Vagina (tissue), 2 donors: ENCODE measurements around the gene PCNX4. TPM values are rescaled to one million over a fixed set of nuclear protein-coding genes. Genes with fewer than 3 reads are reported as not detected.

Experiments used
- DNase-seq, 2 donors: peaks; one replicate each; pipeline ENCODE4 v3.0.0-alpha.2; 2017; ENCODE audit errors: extremely low spot score in 2 of 2
- H3K27ac ChIP-seq: fragments of 200-600 bp; sonication (generic); one replicate; pipeline ENCODE4 v1.5.1; 2019
- H3K27me3 ChIP-seq: fragments of 200-600 bp; sonication (generic); one replicate; pipeline ENCODE4 v1.5.1; 2019
- H3K36me3 ChIP-seq, 2 donors: fragments of 200-600 bp; sonication (generic); one replicate each; pipeline ENCODE4 v1.5.1; 2017 to 2019
- H3K4me1 ChIP-seq: fragments of 200-600 bp; sonication (generic); one replicate; pipeline ENCODE4 v1.5.1; 2019
- H3K4me3 ChIP-seq, 2 donors: fragments of 200-600 bp; sonication (generic); 1 replicate in 1 of 2; 2 replicates in 1 of 2; pipeline ENCODE4 v1.5.1; 2016 to 2019
- H3K9me3 ChIP-seq: fragments of 200-600 bp; sonication (generic); one replicate; pipeline ENCODE4 v1.5.1; 2019
- CTCF ChIP-seq, 3 experiments: fragments of 450-650 bp in 2 of 3; fragments of 200-600 bp in 1 of 3; sonication (generic) in 1 of 3; IDR thresholded peaks; one replicate each; pipeline ENCODE4 v1.5.1; 2017 to 2019; ENCODE audit warnings: antibody characterized with exemption in 3 of 3, mild to moderate bottlenecking in 2 of 3, moderate library complexity in 2 of 3
- POLR2A ChIP-seq, 2 donors: fragments of 450-650 bp; IDR thresholded peaks; one replicate each; pipeline ENCODE4 v1.6.1; 2017; ENCODE audit warnings: antibody characterized with exemption in 2 of 2, mild to moderate bottlenecking in 2 of 2, moderate library complexity in 2 of 2
- POLR2AphosphoS5 ChIP-seq, 2 donors: sonication (generic); formaldehyde crosslinking; IDR thresholded peaks; one replicate each; pipeline ENCODE4 v1.9.0; 2017; ENCODE audit warnings: antibody characterized with exemption in 2 of 2, mild to moderate bottlenecking in 2 of 2, low read depth in 1 of 2; ENCODE audit not compliant: insufficient read depth in 1 of 2
- intact Hi-C: fragments of 100-400 bp; cut with DNase I; formaldehyde crosslinking; loops from one replicate; pipeline ENCODE4 v1.15.1; 2023
- total RNA-seq: library from RNA; depleted of rRNA; stranded (reverse); fragments of >200 nt; gene quantifications from one replicate; pipeline ENCODE4 v1.2.3, GENCODE V29; 2016

The PCNX4 gene
- total RNA-seq, 1 donor from 2014 or later = 51.6 TPM

DNA sequence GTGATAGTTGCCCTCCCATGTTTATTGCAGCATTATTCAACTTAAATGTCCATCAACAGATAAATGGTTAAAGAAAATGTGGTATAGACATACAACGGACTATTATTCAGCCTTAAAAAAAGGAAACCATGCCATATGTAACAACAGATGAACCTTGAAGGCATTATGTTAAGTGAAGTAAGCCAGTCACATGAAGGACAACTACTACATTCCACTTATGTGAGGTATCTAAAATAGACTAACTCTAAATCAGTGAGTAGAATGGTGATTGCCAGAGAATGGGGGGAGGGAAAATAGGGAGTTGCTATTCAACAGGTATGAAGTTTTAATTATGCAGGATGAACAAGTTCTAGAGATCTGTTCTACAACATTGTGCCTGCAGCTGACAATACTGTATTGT lies 10.1 kb downstream of the PCNX4 start:
- no peak overlapping the region for H3K27ac ChIP-seq
- H3K9me3 ChIP-seq = no peaks in the 10 kb centered on the region
- TF ChIP-seq POLR2AphosphoS5 (IDR thresholded peaks at IDR 0.05; ENCODE audit: insufficient read depth in 1 of 2, low read depth in 1 of 2) (no peak), CTCF (IDR thresholded peaks at IDR 0.05) (no peak), POLR2A (IDR thresholded peaks at IDR 0.05) (no peak)
- H3K4me3 ChIP-seq = no peak overlapping the region
- H3K4me1 ChIP-seq = peaks cover 21% of the 10 kb centered on the region
- H3K36me3 ChIP-seq = no peaks in the 10 kb centered on the region
- H3K27me3 ChIP-seq = no peaks in the 10 kb centered on the region
- DNase-seq = no peak
- intact Hi-C loops = no loop called here

DNA sequence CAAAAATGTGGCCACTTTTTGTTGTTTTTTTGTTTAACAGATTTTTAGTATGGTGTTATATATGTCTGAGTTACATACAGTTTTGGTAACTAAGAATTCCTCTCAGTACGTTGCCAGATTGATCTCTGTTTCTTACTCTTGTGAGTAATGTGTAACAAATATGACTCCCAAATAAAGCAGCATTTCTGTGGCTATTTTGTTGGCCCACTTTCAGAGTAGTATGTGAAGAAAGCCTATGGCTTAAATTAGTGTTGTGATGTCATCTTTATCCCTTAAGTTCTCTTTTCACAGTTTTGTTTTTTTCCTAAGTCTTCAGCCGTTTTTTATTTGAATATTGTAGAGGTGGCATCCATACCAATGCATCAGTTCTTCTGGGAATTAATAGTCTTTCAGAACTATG lies 10.7 kb downstream of the PCNX4 start:
- DNase-seq = no peak
- no peaks in the 10 kb centered on the region for H3K9me3 ChIP-seq
- TF ChIP-seq POLR2AphosphoS5 (IDR thresholded peaks at IDR 0.05; ENCODE audit: insufficient read depth in 1 of 2, low read depth in 1 of 2) = no peak
- no peak for TF ChIP-seq CTCF (IDR thresholded peaks at IDR 0.05)
- TF ChIP-seq POLR2A (IDR thresholded peaks at IDR 0.05) = no peak
- no peaks in the 10 kb centered on the region for H3K36me3 ChIP-seq
- H3K4me1 ChIP-seq = peaks cover 18% of the 10 kb centered on the region
- intact Hi-C loops = no loop called here
- no peak overlapping the region for H3K27ac ChIP-seq
- no peak overlapping the region for H3K4me3 ChIP-seq
- no peaks in the 10 kb centered on the region for H3K27me3 ChIP-seq

DNA sequence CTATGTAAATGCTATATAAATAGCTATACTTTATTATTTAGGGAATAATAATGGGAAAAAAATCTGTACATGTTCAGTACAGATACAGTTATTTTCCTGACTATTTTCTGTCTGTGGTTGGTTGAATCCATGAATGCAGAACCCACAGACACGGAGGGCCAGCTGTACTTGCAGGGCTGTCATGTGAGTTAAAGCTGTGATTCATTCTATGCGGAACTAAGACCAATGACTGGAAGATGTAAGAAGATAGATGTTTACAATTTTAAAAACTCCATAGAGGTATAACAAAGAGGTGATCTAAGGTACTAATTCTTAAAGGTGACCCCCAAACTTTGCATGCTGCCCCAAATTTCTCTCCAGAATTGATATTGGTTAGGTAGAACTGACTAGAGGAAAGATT lies 14.6 kb downstream of the PCNX4 start:
- no peak for TF ChIP-seq POLR2A (IDR thresholded peaks at IDR 0.05)
- no peak for TF ChIP-seq CTCF (IDR thresholded peaks at IDR 0.05)
- no peak for TF ChIP-seq POLR2AphosphoS5 (IDR thresholded peaks at IDR 0.05; ENCODE audit: insufficient read depth in 1 of 2, low read depth in 1 of 2)
- no peaks in the 10 kb centered on the region for H3K9me3 ChIP-seq
- no peak overlapping the region for H3K27ac ChIP-seq
- intact Hi-C loops = no loop called here
- H3K36me3 ChIP-seq = no peaks in the 10 kb centered on the region
- no peaks in the 10 kb centered on the region for H3K27me3 ChIP-seq
- DNase-seq = no peak
- H3K4me3 ChIP-seq = no peak overlapping the region
- peaks cover 17% of the 10 kb centered on the region for H3K4me1 ChIP-seq

GRCh38 chr14:60107477-60107876 lies 15.8 kb downstream of the PCNX4 start:
- DNase-seq = no peak
- Histone ChIP-seq H3K36me3 (no peaks in the 10 kb centered on the region), H3K27ac (no peak overlapping the region), H3K27me3 (no peaks in the 10 kb centered on the region), H3K9me3 (no peaks in the 10 kb centered on the region), H3K4me3 (no peak overlapping the region), H3K4me1 (peaks cover 9% of the 10 kb centered on the region)
- TF ChIP-seq CTCF (IDR thresholded peaks at IDR 0.05) (no peak), POLR2AphosphoS5 (IDR thresholded peaks at IDR 0.05; ENCODE audit: insufficient read depth in 1 of 2, low read depth in 1 of 2) (no peak), POLR2A (IDR thresholded peaks at IDR 0.05) (no peak)
- intact Hi-C loops = no loop called here

DNA sequence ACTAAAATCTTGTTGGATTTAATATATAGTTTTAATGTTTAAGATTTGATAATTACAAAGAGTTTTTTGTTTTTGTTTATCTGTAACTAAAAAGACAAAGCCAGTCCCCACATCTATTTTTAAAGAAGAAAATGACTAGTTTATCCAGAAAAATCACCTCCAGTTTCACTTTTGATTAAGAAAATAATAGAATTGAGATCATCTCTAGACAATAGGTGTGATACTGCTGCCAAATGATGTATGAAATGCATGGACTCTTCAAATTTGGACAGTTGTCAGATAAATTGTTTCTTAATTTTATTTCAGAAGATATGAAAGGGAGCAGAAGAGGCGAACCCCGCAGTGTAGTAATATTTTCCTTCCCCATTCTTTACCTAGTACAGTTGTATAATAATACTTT lies 20.0 kb downstream of the PCNX4 start:
- intact Hi-C loops = no loop called here
- Histone ChIP-seq H3K27ac (no peak overlapping the region), H3K27me3 (no peaks in the 10 kb centered on the region), H3K36me3 (peaks cover 0 to 12% of the 10 kb centered on the region in 2 donors), H3K4me1 (no peaks in the 10 kb centered on the region), H3K4me3 (no peak overlapping the region), H3K9me3 (no peaks in the 10 kb centered on the region)
- TF ChIP-seq CTCF (IDR thresholded peaks at IDR 0.05) (no peak), POLR2A (IDR thresholded peaks at IDR 0.05) (no peak), POLR2AphosphoS5 (IDR thresholded peaks at IDR 0.05; ENCODE audit: insufficient read depth in 1 of 2, low read depth in 1 of 2) (no peak)
- DNase-seq = no peak
